ENCODE results near the gene NR1H4.
"Not testable (repeated sequence)": the region's sequence is repeated elsewhere in the genome, so short reads cannot be mapped to it uniquely, and the experiment has no call there.

NR1H4 gene

DNA sequence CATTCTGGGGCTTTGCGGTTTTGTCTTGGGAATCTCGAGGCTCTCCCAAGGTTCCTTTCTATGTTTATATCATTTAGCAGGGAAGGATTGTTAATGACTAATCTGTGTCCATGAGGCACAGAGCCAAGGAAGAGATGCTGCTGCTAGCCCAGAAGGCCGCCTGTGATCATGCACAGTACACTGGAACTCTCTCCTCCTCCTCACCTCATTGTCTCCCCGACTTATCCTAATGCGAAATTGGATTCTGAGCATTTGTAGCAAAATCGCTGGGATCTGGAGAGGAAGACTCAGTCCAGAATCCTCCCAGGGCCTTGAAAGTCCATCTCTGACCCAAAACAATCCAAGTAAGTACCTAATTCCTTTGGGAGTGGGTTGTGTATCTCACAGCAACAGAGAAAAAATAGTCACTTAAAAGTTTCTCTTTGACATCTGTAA is at the start of gene NR1H4:
TSS of gene NR1H4 (plus strand) at position 151 of the 435 bp plus-strand sequence. CDS start 19,458 bp downstream, outside the sequence.
- DNase-seq: no peak

DNA sequence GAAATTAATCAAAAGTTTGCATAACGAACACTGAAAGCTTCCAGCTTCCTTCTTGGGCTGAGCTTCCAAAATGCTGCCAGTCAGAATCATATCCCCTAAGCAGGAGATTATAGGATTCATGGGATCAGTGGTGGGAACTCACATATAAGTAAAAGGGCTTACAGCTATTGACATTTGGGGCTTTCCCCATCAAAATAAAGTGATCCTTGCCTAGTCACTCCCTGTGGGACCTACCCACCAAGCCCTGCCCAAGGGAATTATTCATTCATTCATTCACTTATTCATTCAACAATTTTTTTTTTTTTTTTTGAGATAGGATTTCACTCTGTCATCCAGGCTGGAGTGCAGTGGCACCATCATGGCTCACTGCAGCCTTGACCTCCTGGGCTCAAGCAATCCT is 47.5 kb upstream of the NR1H4 start:
- no peak for DNase-seq

DNA sequence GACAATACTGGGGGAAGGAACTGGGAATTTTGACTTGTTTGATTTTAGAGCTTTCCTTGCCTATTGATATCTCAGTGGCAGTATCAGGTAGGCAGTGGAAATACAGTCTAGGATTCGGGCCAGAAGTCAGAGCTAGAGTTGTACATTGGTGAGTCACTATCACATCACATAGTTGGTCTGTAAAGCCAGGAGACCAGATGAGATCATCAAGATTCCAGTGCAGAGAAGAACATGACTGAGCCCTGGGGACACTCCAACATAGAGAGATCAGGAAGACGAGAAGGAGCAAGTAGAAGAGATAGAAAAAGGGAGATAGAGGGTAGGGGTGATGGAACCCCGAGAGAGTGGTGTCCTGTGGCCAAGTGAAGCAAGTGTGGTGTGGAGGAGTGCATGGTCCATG is 46.6 kb upstream of the NR1H4 start:
- DNase-seq: no peak

DNA sequence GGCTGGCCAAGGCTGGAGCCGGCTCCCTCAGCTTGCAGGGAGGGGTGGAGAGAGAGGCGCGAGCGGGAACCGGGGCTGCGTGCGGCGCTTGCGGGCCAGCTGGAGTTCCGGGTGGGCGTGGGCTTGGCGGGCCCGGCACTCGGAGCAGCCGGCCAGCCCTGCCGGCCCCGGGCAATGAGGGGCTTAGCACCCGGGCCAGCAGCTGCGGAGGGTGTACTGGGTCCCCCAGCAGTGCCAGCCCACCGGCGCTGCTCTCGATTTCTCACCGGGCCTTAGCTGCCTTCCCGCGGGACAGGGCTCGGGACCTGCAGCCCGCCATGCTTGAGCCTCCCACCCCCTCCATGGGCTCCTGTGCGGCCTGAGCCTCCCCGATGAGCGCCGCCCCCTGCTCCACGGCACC is 43.4 kb upstream of the NR1H4 start:
- DNase-seq: not testable (repeated sequence)

DNA sequence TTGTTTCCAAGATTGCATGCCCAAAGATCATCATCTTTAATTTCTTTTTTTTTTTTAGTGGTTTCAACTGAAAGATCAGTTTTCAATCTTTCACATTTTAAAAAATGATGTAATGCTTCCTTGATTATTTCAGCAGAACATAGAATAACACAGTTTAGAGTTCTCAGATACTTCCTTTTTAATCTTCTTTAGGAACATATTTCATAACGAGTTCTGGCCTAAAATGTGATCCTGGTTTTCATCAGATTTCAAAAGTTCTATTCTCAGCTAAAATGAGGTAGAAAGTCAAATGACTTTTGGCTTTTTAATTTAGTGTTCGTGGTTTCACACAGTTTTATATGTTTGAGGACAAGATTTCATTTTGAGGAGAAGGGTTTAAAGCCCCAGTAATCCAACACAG is 40.0 kb upstream of the NR1H4 start:
- DNase-seq: no peak

DNA sequence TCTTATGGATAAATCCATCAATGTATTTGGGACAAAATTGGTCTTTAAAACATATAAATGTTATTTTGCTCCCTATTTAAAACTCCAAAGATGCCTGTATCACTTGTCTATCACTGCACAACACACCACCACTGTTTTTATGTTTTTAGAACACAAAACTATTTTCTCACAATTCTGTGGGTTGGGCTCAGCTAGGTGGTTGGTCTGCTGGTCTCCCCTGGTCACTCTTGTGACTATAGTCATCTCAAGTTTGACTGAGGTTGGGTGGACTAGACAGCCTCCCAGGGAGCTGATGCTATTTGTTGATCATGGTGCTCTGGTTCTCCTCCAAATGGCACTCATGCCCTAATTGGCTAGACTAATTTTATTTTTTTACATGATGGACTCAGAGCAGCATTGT is 39.5 kb upstream of the NR1H4 start:
- DNase-seq: no peak

DNA sequence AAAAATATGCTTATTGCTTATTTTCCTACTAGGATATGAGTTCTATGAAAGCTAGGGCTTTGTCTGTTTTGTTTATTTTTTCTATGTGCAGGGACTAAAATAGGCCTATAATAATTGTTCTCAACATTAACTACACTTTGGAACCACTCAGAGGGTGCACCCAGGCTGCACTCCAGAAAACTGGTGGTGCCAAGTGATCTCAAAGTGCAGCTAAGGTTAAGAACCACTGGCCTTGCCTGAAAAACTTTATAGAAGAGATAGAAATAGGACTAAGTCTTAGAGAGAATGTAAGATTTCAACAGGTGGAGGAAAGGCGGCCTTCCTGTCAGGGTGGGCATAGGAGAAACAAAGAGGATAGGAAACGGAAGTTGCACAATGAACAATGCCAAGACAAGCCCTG is 37.7 kb upstream of the NR1H4 start:
- no peak for DNase-seq

DNA sequence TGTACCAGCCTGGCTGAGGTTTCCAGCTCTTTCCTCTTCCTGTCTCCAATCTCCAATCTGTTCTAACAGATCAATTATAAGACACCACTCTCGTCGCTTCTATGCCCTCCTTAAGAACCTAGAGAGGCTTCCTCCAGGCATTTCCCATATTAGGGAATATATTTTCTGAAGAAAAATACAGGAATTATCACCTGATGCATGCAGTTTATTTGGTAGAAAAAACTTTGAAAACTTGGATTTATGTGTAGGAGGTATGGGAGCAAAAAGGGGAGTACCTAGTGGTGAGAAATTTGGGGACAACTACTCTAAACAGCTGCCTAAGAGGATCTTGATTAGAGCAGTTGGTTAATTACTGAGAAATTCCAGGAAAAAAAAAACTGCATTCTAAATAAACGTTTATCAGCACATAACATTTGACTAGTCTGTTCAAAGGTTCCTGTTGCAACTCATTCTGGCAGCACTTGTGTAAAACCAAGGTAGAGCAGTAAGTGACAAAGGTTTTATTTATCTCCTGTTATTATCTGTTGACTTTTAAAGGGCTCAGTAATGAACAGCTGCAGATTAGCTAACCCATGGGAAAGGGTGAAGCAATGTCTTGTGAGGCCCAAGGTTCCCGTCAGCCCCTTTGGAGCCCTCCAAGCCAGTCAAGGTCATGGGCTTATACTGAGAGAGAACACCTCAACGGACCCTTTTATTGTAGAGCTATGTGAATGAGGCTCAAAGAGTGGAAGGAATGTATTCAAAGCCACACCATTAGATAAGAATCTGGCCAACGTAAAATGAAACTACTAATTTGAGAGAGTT is 36.4 kb upstream of the NR1H4 start:
- no peak for DNase-seq

DNA sequence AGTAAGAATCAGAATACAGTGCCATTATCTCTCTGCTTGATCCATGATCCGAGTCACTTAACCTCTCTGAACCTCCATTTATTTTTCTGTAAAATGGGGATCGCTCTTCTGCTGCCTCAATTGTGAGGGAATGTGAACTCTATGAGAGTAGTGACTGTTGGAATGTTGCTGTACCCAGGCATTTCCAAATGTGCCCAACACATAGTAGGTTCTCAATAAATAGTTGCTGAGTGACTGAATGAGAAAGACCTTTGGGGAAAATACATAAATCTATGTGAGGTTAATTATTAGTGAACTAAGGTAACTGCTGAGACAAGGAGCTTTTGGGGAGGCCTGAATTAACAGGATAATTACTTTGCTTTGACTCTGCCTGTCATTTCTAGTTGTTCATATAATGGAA is 33.9 kb upstream of the NR1H4 start:
- no peak for DNase-seq

DNA sequence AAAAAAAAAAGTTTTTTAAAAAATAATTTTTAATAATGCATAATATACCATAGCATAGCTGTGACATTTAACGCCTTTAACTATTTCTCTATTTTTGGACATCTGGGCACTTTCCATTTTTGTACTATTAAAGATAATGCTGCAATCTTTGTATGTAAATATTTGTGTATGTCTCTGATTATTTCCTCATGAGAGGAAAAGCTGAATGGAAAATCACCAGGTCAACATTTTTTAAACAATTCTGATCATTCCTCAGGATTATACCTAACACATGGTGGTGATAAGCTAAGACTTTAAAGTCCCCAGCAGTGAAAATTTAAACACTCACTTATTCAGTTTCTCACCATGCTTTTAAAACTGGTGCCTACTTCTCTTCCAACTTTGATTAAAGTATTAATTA is 31.3 kb upstream of the NR1H4 start:
- no peak for DNase-seq

DNA sequence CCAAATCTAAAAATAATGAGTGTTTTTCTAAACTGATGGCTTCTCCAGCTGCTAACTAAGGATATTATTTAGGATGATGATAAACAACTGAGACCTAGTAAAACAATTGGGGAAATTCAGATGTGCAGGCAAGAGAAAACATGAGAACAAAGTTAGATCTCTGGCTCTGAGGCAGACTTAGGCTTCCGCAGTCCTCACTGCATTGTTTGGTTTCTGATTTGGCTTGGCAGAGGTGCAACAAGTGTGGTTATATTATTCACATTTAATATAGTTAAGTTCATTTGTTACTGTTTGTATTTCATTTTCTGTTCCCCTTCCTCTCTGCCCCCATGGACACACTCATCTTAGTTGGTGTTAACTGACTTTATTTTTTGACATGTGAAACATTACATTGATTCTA is 30.2 kb upstream of the NR1H4 start:
- DNase-seq: no peak

DNA sequence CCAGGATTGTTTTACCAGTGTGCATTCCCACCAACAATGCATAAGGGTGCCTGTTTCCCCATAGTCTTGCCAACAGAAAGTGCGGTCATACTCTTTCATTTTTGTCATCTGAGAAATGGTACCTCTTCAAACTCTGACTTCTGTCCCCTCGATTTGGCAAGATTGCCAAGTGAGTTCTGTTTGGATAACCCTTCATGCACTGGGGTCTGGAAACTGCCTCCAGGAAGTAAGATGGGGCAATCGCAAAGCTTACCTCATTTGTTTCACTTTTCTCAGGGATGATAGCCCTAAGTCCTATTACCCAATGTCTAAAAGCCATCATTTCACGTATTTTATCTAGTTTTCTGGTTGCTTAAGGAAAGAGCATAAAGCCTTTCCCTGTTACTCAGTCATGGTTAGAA is 28.6 kb upstream of the NR1H4 start:
- no peak for DNase-seq

DNA sequence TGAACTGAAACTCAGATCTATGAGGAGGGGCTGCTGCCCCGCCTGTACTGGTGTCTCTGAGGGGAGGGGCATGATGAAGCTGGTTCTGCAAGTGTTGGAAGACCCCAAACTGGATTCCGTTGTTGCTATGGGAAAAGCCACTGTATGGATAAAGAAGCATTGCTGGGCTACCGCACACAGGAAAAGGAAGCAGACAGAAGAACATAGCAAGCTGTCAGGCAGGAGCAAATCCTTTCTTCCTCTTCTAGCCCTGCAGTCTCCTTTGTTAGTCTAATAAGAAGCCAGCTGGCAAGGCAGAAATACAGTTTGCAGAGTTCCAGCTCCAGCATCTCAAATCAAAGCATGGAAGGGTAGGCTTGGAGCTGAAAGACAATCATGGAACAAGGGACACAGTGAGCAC is 26.3 kb upstream of the NR1H4 start:
- no peak for DNase-seq

DNA sequence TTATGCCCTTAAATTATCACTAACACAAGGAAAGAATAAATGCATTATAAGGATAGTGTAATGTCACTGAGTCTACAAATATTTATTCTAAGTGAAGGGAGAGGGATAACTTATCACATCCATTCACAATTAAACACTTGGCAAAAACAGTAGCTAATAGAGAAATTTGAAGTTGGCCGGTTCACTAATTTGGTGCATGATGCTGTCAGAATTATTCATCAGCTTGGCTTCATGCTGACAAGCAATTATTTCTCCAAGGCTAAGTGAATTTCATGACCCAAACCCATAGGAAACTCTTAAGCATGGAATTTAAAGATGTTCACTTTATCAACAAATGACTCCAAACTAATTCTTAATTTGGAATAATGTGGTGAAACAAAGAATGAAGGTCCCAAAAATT is 25.0 kb upstream of the NR1H4 start:
- DNase-seq: no peak

DNA sequence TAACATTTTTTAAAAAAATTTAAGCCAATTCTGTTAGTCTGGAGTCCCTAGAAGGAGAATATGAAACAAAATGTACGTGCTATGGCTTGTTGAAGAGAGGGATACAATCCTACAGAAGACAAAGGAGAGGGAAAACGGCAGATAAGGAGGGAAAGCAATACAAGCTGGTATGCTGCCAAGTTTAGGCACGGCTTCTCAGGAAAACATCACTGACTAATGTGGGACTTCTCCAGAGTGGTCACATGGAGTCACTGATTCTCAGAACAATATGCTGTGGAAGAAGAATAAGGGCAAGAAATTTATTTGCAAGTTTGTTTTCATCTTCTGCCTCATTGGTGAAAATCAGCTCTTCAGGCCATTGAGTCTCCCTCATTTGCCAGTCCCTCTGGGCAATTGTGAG is 22.9 kb upstream of the NR1H4 start:
- no peak for DNase-seq

DNA sequence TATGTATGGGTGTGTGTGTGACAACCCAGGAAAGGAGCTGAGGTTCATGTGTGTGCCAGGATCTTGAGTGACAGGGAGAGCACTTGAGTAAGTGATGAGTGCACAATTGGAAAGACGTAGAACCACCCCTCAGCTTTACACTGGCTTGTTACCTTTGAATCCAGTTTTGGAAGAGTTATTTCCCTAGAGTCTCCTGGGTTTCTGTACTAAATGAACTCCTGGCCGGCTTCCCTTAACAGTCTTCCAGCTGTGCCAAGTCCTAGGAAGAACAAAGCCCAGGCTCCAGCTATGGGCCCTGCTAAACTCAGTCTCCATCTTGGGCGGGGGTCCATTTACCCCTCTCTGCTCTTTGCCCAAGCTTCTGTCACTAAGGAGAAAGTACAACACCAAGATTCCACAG is 19.7 kb upstream of the NR1H4 start:
- no peak for DNase-seq

DNA sequence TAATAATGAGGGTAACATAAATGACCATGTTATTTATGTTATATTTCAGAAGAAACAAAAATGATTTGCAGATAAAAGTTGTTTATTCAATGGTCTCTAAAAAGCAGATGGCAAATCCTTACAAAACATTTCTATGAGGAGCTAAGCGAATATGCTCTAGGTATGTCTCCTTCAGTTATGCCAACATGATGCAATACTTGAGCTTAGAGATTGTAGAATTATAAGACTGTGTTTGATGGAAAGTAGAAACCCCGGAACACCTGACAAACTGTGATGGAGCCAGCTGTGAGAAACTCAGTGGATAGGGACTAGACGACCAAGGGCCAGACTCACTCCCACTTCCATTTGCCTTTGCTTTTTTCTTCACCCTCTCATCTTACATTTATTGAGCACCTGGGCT is 17.8 kb upstream of the NR1H4 start:
- no peak for DNase-seq

DNA sequence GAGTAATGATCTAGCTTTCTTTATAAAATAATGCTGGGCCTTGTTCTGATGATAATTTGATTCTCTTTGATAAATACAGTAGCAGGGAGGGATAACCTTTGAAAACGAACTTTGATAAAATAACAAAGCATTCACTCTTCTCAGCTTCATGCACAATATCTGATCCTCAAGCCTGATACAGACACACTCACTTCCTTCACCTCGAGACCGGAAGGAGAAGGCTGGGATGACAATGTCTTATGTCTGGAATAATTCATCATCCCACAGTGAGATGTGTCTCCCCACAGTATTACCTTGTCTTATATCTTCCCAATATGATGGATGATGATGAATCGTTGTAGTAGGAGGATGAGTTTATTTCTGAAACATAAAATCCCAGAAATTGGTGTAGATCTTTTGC is 15.5 kb upstream of the NR1H4 start:
- DNase-seq: no peak

DNA sequence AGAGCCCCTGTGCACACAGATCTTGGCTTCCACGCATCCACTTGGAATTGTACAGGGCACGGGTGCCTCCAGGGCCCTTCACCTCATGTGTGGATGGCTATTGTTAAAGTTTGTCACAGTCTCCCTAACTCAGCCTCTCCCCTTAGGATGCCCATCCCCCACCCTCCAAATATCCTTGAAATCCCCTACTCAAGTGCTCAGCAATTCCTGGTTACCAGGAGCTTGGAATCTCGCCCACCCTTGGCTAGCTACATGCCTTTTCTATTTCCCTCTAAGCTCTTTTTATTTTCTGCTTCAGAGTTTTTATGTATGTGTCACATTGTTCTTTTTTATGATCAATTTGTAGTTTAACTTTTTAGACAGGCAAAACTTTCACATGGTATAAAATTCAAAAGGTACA is 13.0 kb upstream of the NR1H4 start:
- DNase-seq: no peak

DNA sequence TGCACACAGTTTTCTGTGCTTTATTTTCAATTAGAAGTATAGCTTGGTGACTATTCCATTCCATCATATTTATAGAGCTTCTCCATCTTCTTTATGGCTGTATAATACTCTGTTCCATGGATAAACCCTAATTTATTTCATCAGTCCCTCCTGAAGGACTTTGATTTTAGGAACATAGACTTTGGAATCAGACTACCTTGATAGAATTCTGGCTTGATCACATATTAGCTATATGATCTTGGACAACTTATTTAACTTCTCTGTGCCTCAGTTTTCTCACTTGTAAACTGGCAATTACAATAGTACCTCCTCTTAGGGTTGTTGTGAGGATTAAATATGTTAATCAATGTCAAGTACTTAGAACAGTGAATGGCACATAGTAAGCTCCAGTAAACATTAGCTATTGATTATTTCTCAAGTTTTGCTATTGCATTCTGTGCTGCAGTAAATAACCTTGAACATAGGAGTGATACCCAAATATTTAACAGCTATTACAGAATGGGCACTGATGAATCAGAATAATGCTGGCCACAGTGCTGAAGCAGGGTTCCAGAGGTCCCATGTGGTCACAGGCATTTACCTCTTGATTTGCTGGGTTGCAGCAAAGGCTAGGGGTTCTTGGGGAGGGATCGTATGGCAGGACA is 12.2 kb upstream of the NR1H4 start:
- DNase-seq: no peak

DNA sequence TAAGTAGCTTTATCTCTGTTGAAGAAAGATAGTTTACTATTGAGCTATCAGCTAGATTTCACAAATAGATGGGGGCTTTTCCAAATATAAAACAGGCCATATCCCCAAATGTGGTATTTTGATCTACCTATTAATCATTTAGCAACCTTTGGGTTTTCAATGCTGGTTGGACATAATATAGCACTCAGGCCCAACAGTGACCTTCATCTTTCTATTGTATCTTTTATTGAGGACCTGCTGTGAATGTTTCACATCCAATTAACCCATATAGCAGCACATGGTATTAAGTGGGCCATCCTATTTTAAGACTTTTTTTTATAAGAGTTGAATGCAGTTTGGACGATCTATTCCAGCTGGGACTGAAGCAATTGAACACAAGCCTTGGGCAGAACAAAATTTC is 10.0 kb upstream of the NR1H4 start:
- DNase-seq: no peak

DNA sequence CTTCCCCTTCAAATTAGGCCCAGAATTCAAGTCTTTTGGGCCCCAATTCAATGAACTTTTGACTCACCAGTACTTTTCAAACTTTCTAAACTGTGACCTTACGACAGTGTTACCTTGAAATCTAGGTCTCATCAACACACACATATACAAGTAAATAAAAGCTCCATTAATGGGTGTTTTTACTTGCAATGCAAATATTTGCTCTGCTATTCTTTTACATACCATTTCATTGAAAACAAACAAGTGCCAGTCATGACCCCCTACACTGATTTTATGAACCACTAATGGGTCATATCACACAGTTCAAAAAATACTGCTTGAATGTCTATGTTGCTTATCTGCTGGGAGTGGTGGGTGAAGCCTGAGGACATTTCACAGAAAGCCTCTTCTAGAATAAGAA is 9.1 kb upstream of the NR1H4 start:
- DNase-seq: no peak

DNA sequence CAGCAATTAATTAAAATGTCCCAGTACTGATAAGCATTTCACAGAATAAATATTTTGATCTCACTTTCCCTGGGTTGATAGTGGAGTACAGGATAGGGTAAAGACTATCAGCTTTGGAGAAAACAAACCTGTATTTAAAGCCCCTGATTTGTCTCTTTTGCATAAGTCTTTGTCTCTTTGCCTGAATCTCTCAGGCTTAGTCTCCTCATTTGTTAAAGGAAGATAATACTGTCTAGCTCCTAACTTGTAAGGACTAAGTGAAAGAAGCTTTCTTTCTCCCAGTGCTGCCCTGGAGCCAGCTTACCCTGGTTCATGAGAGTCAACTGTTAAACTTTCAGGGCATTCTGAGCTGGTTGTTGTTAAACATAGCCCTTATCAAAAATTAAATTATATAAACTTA is 5.5 kb upstream of the NR1H4 start:
- no peak for DNase-seq

DNA sequence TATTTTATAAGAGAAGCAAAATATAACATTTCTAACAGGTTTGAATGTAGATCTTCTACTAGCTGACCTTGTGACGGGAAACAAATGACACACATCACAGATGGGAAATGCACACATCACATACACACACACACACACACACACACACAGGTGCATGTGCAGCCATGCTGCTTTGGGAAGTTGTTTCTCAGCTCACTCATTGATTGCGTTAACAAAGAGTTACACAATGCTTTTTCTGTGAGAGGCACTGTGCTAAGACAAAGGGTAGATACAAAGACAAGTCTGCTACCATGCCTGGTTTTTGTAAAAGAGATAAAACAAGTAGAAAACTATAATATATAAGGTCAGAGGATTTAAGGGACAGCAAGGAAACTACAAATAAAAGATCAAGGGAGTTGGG is 1.3 kb upstream of the NR1H4 start:
- no peak for DNase-seq
